GM10847 (cell line): ENCODE measurements around the gene CLCNKB.

Experiments used
- POLR2A ChIP-seq: IDR thresholded peaks from 2 replicates; pipeline ENCODE4 v1.6.1; 2011; ENCODE audit not compliant: insufficient read length; ENCODE audit errors: extremely low read depth

CLCNKB gene

GRCh38 chr1:16043521-16043920 is at the start of gene CLCNKB:
Gene CLCNKB (plus strand): TSS chr1:16043782. CDS start chr1:16044493, 711 bp downstream.
- TF ChIP-seq POLR2A: no peak

DNA sequence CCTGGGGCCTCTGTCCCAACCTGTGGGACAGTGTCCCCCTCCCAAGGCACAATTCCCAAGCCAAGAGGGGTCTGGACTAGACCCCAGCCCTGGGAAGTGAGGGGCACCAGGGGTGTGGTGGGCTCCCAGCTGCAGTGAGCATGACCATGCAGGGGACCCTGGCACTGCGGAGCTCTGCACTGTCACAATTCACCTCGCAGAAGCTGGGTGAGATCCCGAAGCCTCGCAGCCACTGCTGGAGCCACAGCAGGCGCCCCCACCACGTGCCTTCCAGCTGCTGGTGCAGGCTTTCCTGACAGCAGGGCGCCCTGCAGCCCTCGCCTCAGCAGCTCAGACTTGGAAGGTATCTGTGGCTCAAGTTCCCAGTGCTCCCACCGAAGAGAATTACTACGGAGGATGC is 49.5 kb upstream of the CLCNKB start:
- TF ChIP-seq POLR2A: no peak

DNA sequence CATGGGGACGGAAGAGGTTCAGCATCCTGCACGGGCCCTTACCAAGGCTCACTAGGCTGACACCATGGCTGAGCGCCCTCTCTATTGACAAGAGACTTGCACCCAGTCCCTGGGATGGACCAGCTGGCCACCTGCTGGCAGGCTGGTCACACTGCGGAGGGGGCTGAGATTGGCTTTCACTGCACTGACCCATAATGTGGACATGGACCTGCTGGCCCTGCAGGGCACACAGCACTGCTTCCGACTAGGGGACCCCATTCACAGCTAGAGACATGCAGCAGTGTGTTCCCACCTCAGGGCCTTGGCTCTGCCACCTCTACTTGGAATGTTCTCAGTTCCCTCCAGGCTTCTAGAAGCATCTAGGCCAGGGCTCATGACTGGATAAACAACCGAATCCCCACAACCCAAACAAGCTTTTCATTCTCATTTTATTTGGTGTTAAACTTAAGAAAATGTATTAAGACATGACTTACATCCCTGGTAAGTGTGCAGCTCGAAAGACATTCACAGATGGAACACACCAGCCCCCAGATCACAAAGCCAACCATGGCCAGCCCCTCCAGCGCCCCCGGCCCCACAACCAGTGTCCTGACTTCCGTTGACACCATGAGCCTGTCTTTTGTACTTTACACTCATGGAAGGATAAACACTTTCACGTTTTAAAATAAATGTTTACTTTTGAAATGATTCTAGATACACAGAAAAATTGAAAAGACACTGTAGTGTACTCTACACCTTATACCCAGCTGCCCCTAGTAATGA is 48.8 kb upstream of the CLCNKB start:
- no peak for TF ChIP-seq POLR2A

DNA sequence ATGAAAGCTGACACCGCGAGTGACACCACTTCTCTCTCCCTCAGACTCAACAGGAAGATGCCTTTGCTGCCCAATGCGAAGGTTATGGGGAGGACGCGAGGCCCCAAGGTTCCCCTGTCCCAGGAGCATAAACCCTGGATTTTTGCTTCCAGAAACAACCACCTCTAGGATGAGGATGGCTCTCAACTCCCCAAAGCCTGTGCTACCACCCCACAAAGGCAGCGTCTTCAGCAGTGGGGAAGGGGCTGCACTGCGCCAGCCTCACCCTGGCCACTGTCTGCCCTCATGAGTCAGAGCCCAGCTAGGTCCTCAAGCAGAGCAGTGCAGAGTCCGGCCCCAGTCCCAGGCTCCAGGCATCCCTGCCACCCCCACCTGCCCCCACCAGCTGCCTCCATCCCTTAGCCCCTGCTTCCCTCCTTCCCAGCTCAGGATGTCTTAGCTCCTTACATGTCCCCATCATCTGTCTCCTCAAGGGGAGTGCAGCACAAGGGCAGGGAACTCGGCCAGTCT is 46.5 kb upstream of the CLCNKB start:
- no peak for TF ChIP-seq POLR2A

DNA sequence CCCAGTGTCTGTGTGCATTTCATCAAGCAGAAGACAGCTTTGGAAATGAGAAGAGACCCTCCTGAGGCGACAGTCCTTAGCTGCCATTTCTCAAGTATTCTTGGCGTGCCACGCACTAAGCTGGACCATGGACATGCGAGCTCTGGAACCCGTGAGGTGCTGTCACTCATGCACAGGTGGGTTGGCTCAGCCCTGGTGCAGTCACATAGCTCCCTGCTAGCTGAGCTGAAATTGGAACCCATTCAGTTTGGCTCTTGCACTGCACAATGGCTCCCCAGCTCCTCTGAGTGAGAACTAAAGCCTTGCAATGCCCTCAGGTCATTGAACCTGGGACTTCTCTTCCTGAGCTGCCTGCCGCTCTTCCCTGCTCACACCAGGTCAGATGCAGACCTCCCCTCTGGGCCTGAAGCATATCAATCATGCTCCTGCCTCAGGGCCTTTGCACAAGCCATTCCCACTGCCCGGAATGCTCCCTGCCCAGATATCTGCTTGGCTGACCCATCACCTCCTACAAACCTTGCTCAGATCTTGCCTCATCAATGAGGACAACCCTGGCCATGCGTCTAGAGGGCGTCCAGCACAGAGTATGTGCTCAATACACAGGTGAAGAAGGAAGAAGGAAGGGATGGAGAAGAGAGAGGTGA is 45.8 kb upstream of the CLCNKB start:
- TF ChIP-seq POLR2A: no peak

- TF ChIP-seq POLR2A: no peak
These were observed 44.7 kb upstream of the CLCNKB start for GRCh38 chr1:15998929-15999328.

GRCh38 chr1:16005597-16005996 is 38.0 kb upstream of the CLCNKB start:
- no peak for TF ChIP-seq POLR2A

DNA sequence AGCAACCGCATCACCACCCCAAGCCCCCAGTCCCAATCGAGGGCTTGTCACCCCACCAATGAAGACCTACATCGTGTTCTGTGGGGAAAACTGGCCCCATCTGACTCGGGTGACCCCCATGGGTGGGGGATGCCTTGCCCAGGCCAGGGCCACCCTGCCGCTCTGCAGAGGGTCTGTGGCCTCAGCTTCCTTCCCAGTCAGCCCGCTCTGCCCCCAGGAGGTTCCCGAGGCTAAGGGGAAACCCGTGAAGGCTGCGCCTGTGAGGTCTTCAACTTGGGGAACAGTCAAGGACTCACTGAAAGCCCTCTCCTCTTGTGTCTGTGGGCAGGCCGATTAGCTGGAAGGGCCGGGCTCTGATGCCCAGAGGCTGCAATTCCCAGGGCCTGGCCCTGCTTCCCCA is 37.6 kb upstream of the CLCNKB start:
- no peak for TF ChIP-seq POLR2A

DNA sequence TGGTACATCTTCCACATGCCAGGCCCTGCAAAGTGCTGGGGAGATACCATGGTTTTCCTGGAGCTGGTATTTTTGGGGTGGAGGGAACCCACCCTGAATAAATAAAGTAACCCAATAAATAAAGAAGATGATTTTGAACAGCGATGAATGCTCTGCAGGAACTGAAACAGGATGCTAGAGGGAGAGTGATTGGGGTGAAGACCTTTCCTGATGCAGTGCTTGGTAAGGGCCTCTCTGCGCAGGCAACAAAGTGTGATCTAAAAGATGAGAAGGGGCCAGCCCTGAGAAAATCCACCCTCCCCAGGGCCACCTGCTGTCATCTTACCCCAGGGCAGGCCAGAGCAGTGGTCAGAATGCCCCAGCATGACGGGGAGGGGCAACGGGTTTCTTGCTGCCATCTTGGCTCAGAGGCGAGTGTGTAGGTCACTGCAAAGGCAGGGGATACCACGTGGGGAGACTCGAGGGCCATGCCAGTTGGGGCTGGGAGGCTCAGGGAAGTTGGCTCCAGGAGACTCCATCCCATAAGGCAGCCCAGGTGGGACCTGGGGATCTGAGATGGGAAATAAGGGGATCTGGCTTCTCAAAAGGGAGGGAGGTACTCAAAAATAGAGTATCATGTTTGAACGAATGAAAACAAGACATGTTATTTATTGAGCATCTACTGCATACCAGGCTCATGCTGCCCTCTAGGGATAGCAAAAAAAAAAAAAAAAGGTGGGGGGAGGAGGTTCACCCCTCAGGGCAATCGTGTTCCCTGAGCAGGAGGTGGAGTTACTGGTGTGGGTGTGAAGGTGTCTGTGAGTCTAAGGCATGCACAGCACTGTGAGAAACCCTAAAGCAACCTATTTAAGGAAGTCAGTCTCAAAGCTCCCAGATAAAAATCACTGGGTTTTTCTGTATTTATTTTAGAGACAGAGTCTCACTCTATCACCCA is 36.8 kb upstream of the CLCNKB start:
- no peak for TF ChIP-seq POLR2A

DNA sequence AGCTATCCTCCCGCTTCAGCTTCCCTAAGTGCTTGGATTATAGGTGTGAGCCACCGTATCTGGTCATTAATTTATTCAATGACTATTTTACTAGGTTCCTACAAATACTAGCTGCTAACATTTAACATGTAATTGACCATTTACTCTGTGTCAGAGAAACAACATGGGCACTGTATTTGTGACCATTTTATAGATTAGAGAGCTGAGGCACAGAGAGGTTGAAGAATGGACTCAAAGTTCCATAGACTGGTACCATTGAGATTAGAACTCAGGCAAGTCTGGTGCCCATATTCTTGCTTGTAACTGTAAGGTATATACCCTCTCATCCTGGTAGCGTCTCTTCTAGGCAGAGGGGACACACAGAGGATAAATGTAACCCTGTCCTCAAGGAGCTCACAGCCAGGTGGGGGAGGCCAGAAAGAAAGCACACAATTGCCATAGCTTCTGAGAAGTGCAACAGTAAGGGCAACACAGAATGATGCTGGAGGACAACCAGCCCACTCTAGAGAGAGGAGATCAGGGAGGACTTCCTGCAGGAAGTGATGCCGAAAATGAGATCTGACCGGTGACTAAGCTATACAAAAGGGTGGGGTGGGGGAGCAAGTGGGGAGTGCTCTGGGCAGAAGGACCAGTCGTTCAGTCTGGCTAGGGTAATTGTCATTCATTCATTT is 35.8 kb upstream of the CLCNKB start:
- TF ChIP-seq POLR2A: no peak

- TF ChIP-seq POLR2A: no peak
These were observed 34.5 kb upstream of the CLCNKB start for GRCh38 chr1:16009030-16009460.

- TF ChIP-seq POLR2A: no peak
These were observed 33.9 kb upstream of the CLCNKB start for GRCh38 chr1:16009678-16010077.

GRCh38 chr1:16010837-16011236 is 32.7 kb upstream of the CLCNKB start:
- no peak for TF ChIP-seq POLR2A

DNA sequence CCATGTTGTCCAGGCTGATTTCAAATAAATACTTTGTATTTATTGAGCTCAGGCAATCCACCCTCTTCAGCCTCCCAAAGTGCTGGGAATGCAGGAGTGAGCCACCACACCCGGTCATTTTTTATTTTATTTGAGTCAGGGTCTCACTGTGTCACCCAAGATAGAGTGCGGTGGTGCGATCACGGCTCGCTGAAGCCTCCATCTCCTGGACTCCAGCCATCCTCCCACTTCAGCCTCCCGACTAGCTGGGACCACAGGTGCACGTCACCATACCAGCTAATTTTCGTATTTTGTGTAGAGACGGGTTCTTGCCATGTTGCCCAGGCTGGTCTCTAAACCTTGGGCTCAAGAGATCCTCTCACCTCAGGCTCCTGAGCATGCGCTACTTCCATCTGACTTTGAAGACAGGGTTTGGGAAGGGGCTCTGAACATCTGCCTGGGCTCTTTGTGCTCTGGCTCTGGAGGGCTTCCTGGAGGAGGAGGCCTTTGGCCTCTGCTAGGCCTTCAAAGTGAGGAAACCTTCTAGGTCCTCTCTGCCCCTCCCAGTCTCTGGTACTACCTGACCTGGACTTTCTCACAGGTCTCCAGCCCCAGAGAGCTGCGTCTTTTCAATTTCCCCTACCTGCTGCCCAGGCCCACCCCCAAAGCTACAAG is 31.5 kb upstream of the CLCNKB start:
- TF ChIP-seq POLR2A: no peak
